ENCODE results near the gene PALLD.

Gene PALLD

GRCh38 chr4:168646001-168646768 is 149.3 kb downstream of the PALLD start:
- Histone ChIP-seq H3K4me3 (ENCODE audit: severe bottlenecking) (no peak overlapping the region), H3K9me3 (ENCODE audit: severe bottlenecking) (no peaks in the 10 kb centered on the region), H3K4me1 (ENCODE audit: insufficient read depth, poor library complexity, severe bottlenecking) (peaks cover 3% of the 10 kb centered on the region), H3K27me3 (ENCODE audit: insufficient read depth, poor library complexity, severe bottlenecking) (no peaks in the 10 kb centered on the region), H3K36me3 (ENCODE audit: low read depth) (no peaks in the 10 kb centered on the region), H3K27ac (ENCODE audit: poor library complexity, severe bottlenecking) (no peak overlapping the region)
- DNase-seq (ENCODE audit: low spot score), result no peak
- ATAC-seq (ENCODE audit: low read depth), result no peak
- no peak for TF ChIP-seq CTCF (IDR thresholded peaks at IDR 0.05; ENCODE audit: poor library complexity, severe bottlenecking)

GRCh38 chr4:168647646-168648375 is 151.0 kb downstream of the PALLD start:
- Histone ChIP-seq H3K4me1 (ENCODE audit: insufficient read depth, poor library complexity, severe bottlenecking) (peaks cover 3% of the 10 kb centered on the region), H3K9me3 (ENCODE audit: severe bottlenecking) (no peaks in the 10 kb centered on the region), H3K36me3 (ENCODE audit: low read depth) (no peaks in the 10 kb centered on the region), H3K27me3 (ENCODE audit: insufficient read depth, poor library complexity, severe bottlenecking) (no peaks in the 10 kb centered on the region), H3K4me3 (ENCODE audit: severe bottlenecking) (no peak overlapping the region), H3K27ac (ENCODE audit: poor library complexity, severe bottlenecking) (no peak overlapping the region)
- no peak for TF ChIP-seq CTCF (IDR thresholded peaks at IDR 0.05; ENCODE audit: poor library complexity, severe bottlenecking)
- DNase-seq (ENCODE audit: low spot score) (no peak), ATAC-seq (ENCODE audit: low read depth) (no peak)

- ATAC-seq (ENCODE audit: low read depth), result no peak
- no peak for TF ChIP-seq CTCF (IDR thresholded peaks at IDR 0.05; ENCODE audit: poor library complexity, severe bottlenecking)
- H3K4me3 ChIP-seq (ENCODE audit: severe bottlenecking), result no peak overlapping the region
- peaks cover 4% of the 10 kb centered on the region for H3K4me1 ChIP-seq (ENCODE audit: insufficient read depth, poor library complexity, severe bottlenecking)
- H3K9me3 ChIP-seq (ENCODE audit: severe bottlenecking), result no peaks in the 10 kb centered on the region
- no peaks in the 10 kb centered on the region for H3K36me3 ChIP-seq (ENCODE audit: low read depth)
- no peak for DNase-seq (ENCODE audit: low spot score)
- no peak overlapping the region for H3K27ac ChIP-seq (ENCODE audit: poor library complexity, severe bottlenecking)
- H3K27me3 ChIP-seq (ENCODE audit: insufficient read depth, poor library complexity, severe bottlenecking), result no peaks in the 10 kb centered on the region
Observed at GRCh38 chr4:168648494-168648893, 151.6 kb downstream of the PALLD start.

GRCh38 chr4:168648929-168649328 is 152.1 kb downstream of the PALLD start:
- no peaks in the 10 kb centered on the region for H3K9me3 ChIP-seq (ENCODE audit: severe bottlenecking)
- DNase-seq (ENCODE audit: low spot score), result no peak
- TF ChIP-seq CTCF (IDR thresholded peaks at IDR 0.05; ENCODE audit: poor library complexity, severe bottlenecking), result no peak
- peaks cover 8% of the 10 kb centered on the region for H3K4me1 ChIP-seq (ENCODE audit: insufficient read depth, poor library complexity, severe bottlenecking)
- no peak overlapping the region for H3K27ac ChIP-seq (ENCODE audit: poor library complexity, severe bottlenecking)
- no peaks in the 10 kb centered on the region for H3K36me3 ChIP-seq (ENCODE audit: low read depth)
- H3K4me3 ChIP-seq (ENCODE audit: severe bottlenecking), result no peak overlapping the region
- ATAC-seq (ENCODE audit: low read depth), result peak; percentile 76
- no peaks in the 10 kb centered on the region for H3K27me3 ChIP-seq (ENCODE audit: insufficient read depth, poor library complexity, severe bottlenecking)

- Histone ChIP-seq H3K27me3 (ENCODE audit: insufficient read depth, poor library complexity, severe bottlenecking) (no peaks in the 10 kb centered on the region), H3K9me3 (ENCODE audit: severe bottlenecking) (no peaks in the 10 kb centered on the region), H3K36me3 (ENCODE audit: low read depth) (no peaks in the 10 kb centered on the region), H3K4me3 (ENCODE audit: severe bottlenecking) (no peak overlapping the region), H3K4me1 (ENCODE audit: insufficient read depth, poor library complexity, severe bottlenecking) (peaks cover 31% of the 10 kb centered on the region), H3K27ac (ENCODE audit: poor library complexity, severe bottlenecking) (no peak overlapping the region)
- DNase-seq (ENCODE audit: low spot score) (no peak), ATAC-seq (ENCODE audit: low read depth) (no peak)
- TF ChIP-seq CTCF (IDR thresholded peaks at IDR 0.05; ENCODE audit: poor library complexity, severe bottlenecking), result no peak
Observed at GRCh38 chr4:168651374-168651773, 154.5 kb downstream of the PALLD start.

Data from RWPE2 (cell line).